ENCODE data around the gene LRRC43. TPM values are rescaled to one million over a fixed set of nuclear protein-coding genes. Genes with fewer than 3 reads are reported as not detected.

The LRRC43 gene
- total RNA-seq, 4 donors from 2014 or later = not detected

- TF ChIP-seq CTCF (IDR thresholded peaks at IDR 0.05) (no peak), POLR2A (IDR thresholded peaks at IDR 0.05) (no peak)
- no peaks in the 10 kb centered on the region for H3K9me3 ChIP-seq
- H3K4me3 ChIP-seq = peak overlapping the region; percentile 28 to 65 (median 57)
- no peak for DNase-seq
- H3K27me3 ChIP-seq = no peaks in the 10 kb centered on the region
- peaks cover 0 to 12% (median 3%) of the 10 kb centered on the region in 4 donors for H3K4me1 ChIP-seq
- no peak overlapping the region for H3K27ac ChIP-seq
- H3K36me3 ChIP-seq = no peaks in the 10 kb centered on the region
Observed at GRCh38 chr12:122183588-122183940, 641 bp downstream of the LRRC43 start.

GRCh38 chr12:122184517-122184916, 1.6 kb downstream of the LRRC43 start:
- H3K27me3 ChIP-seq = no peaks in the 10 kb centered on the region
- TF ChIP-seq POLR2A (IDR thresholded peaks at IDR 0.05) = no peak
- TF ChIP-seq CTCF (IDR thresholded peaks at IDR 0.05) = no peak
- peaks cover 0 to 12% (median 3%) of the 10 kb centered on the region in 4 donors for H3K4me1 ChIP-seq
- H3K4me3 ChIP-seq = no peak overlapping the region
- peak in 2 of 3 donors; percentile 27 to 53 for DNase-seq
- no peaks in the 10 kb centered on the region for H3K36me3 ChIP-seq
- H3K9me3 ChIP-seq = no peaks in the 10 kb centered on the region
- H3K27ac ChIP-seq = no peak overlapping the region

GRCh38 chr12:122185079-122185478, 2.2 kb downstream of the LRRC43 start:
- peaks cover 0 to 12% (median 3%) of the 10 kb centered on the region in 4 donors for H3K4me1 ChIP-seq
- no peaks in the 10 kb centered on the region for H3K36me3 ChIP-seq
- no peak overlapping the region for H3K4me3 ChIP-seq
- no peaks in the 10 kb centered on the region for H3K27me3 ChIP-seq
- H3K27ac ChIP-seq = no peak overlapping the region
- TF ChIP-seq CTCF (IDR thresholded peaks at IDR 0.05) (no peak), POLR2A (IDR thresholded peaks at IDR 0.05) (no peak)
- DNase-seq = no peak
- no peaks in the 10 kb centered on the region for H3K9me3 ChIP-seq

- no peak for TF ChIP-seq POLR2A (IDR thresholded peaks at IDR 0.05)
- TF ChIP-seq CTCF (IDR thresholded peaks at IDR 0.05) = no peak
- H3K27me3 ChIP-seq = no peaks in the 10 kb centered on the region
- no peak for DNase-seq
- H3K4me1 ChIP-seq = peaks cover 0 to 12% (median 3%) of the 10 kb centered on the region in 4 donors
- H3K4me3 ChIP-seq = no peak overlapping the region
- no peaks in the 10 kb centered on the region for H3K9me3 ChIP-seq
- H3K36me3 ChIP-seq = no peaks in the 10 kb centered on the region
- H3K27ac ChIP-seq = no peak overlapping the region
Observed at GRCh38 chr12:122185494-122186082, 2.7 kb downstream of the LRRC43 start.

GRCh38 chr12:122187466-122187865, 4.5 kb downstream of the LRRC43 start:
- H3K4me1 ChIP-seq = peaks cover 0 to 12% (median 3%) of the 10 kb centered on the region in 4 donors
- no peaks in the 10 kb centered on the region for H3K9me3 ChIP-seq
- no peak for DNase-seq
- H3K4me3 ChIP-seq = no peak overlapping the region
- no peak overlapping the region for H3K27ac ChIP-seq
- H3K27me3 ChIP-seq = no peaks in the 10 kb centered on the region
- TF ChIP-seq POLR2A (IDR thresholded peaks at IDR 0.05) = no peak
- no peak for TF ChIP-seq CTCF (IDR thresholded peaks at IDR 0.05)
- no peaks in the 10 kb centered on the region for H3K36me3 ChIP-seq
